NB4 (cell line): Measurements from ENCODE around the gene ARL4A.

Experiments
- DNase-seq: peaks from one replicate; pipeline ENCODE4 v3.0.0; 2010; ENCODE audit warnings: low read depth
- H3K4me3 ChIP-seq: one replicate; pipeline ENCODE4 v1.5.1; 2011; ENCODE audit warnings: mild to moderate bottlenecking, low read depth, low read length, moderate library complexity
- MAX ChIP-seq: IDR thresholded peaks from 2 replicates; pipeline ENCODE4 v1.6.1; 2011; ENCODE audit warnings: low read depth, low read length
- MYC ChIP-seq: IDR thresholded peaks from 2 replicates; pipeline ENCODE4 v1.6.1; 2011; ENCODE audit warnings: low read depth, low read length
- POLR2A ChIP-seq: IDR thresholded peaks from 2 replicates; pipeline ENCODE4 v1.6.1; 2011; ENCODE audit warnings: mild to moderate bottlenecking; ENCODE audit not compliant: insufficient read length; ENCODE audit errors: extremely low read depth
- TF ChIP-seq, protein P1 (sequence below): IDR thresholded peaks from one replicate; pipeline ENCODE4 v1.5.1; 2012; ENCODE audit warnings: low read depth, low read length

ARL4A gene

GRCh38 chr7:12721286-12721830 is 33.9 kb downstream of the ARL4A start:
- DNase-seq, result no peak
- TF ChIP-seq MYC, result no peak
- TF ChIP-seq MAX, result no peak
- TF ChIP-seq, protein P1, sequence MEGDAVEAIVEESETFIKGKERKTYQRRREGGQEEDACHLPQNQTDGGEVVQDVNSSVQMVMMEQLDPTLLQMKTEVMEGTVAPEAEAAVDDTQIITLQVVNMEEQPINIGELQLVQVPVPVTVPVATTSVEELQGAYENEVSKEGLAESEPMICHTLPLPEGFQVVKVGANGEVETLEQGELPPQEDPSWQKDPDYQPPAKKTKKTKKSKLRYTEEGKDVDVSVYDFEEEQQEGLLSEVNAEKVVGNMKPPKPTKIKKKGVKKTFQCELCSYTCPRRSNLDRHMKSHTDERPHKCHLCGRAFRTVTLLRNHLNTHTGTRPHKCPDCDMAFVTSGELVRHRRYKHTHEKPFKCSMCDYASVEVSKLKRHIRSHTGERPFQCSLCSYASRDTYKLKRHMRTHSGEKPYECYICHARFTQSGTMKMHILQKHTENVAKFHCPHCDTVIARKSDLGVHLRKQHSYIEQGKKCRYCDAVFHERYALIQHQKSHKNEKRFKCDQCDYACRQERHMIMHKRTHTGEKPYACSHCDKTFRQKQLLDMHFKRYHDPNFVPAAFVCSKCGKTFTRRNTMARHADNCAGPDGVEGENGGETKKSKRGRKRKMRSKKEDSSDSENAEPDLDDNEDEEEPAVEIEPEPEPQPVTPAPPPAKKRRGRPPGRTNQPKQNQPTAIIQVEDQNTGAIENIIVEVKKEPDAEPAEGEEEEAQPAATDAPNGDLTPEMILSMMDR, result no peak
- TF ChIP-seq POLR2A, result no peak
- H3K4me3 ChIP-seq, result no peak overlapping the region

DNA sequence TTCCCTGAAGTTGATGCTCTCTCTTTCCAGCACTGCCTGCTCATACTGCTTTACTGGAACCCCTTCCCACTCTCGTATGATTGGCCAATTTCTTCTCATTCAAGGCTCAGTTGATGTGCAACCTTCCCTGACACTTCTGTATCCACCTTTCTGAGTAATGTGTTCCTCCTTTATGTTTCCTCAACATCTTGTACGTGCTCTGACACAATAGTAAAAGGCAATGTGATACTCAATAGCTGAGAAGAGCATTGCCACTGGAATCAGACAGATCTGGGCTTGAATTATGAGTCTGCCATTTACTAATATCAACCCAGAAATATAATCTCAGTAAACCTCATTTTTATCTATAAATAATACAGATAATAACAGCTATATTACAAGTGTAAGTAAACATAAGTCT is 34.7 kb downstream of the ARL4A start:
- no peak overlapping the region for H3K4me3 ChIP-seq
- peak; percentile 48 for DNase-seq
- TF ChIP-seq MAX (no peak), MYC (no peak), POLR2A (no peak)
- TF ChIP-seq, protein P1, result no peak

- no peak for DNase-seq
- TF ChIP-seq, protein P1, result no peak
- TF ChIP-seq POLR2A, result no peak
- no peak for TF ChIP-seq MYC
- no peak for TF ChIP-seq MAX
- no peak overlapping the region for H3K4me3 ChIP-seq
Measured at GRCh38 chr7:12722636-12723605, 35.5 kb downstream of the ARL4A start.

- DNase-seq, result no peak
Measured at GRCh38 chr7:12725575-12726316, 38.3 kb downstream of the ARL4A start.

DNA sequence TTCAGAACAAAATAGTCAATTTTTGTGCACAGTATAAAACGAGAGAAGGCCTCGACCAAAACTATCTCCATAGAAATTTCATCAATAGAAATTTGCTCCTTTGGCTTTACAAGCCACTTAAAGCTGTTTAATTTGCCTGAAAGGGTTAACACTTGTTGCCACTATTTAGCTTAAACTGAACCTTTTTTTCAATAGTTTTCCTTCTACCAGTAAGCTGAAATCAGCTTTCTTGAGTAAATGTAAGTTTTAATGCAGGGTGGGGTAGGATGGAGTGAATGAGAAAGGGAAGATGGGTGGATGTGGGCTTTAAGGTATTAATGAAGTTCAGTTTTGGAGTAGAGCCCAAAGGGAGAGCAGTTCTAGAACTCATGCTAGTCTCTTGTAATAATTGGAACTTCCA is 39.5 kb downstream of the ARL4A start:
- no peak for TF ChIP-seq MAX
- TF ChIP-seq, protein P1, result no peak
- no peak for TF ChIP-seq POLR2A
- no peak for TF ChIP-seq MYC
- H3K4me3 ChIP-seq, result no peak overlapping the region
- DNase-seq, result no peak

More at GRCh38 chr7:12725575-12726316, 38.3 kb downstream of the ARL4A start:
- no peak overlapping the region for H3K4me3 ChIP-seq
- TF ChIP-seq, protein P1, result no peak
- TF ChIP-seq MAX (no peak), POLR2A (no peak), MYC (no peak)
